ENCODE results near the gene PLEKHN1. TPM values are rescaled to one million over a fixed set of nuclear protein-coding genes. Genes with fewer than 3 reads are reported as not detected.
A peak's percentile ranks its signal among the peaks of the same experiment; 100 is the strongest.

Gene PLEKHN1
- total RNA-seq, 1 donor, result 1.7 TPM

DNA sequence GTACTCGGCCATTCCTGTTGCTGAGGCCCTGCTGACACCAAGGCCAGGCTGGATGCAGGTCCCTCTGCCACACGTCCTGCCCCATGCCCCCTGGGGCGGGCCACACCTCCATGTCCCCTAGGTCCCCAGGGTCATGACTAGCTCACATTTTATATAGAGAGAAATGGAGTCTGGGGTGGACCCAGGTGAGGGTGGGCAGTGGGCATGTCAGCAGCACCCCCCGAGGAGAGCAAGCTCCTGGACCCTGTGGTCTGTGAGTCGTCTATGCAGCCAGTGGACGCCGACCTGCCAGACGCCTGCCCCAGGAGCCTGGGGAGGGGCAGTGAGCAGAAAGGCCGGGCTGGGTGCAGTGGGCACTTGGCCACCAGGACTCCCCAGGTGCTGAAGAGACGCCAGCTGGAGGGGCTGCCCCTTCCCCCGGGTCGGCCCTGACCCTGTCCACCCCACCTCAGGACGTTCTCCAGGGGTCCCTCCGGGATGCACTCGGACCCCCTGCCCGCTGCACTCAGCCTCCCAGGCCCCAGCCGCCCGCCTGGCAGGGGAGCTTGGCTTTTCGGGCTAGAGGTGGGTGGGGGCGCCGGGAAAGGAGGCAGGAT lies 26.7 kb upstream of the PLEKHN1 start:
- TF ChIP-seq, protein P1, sequence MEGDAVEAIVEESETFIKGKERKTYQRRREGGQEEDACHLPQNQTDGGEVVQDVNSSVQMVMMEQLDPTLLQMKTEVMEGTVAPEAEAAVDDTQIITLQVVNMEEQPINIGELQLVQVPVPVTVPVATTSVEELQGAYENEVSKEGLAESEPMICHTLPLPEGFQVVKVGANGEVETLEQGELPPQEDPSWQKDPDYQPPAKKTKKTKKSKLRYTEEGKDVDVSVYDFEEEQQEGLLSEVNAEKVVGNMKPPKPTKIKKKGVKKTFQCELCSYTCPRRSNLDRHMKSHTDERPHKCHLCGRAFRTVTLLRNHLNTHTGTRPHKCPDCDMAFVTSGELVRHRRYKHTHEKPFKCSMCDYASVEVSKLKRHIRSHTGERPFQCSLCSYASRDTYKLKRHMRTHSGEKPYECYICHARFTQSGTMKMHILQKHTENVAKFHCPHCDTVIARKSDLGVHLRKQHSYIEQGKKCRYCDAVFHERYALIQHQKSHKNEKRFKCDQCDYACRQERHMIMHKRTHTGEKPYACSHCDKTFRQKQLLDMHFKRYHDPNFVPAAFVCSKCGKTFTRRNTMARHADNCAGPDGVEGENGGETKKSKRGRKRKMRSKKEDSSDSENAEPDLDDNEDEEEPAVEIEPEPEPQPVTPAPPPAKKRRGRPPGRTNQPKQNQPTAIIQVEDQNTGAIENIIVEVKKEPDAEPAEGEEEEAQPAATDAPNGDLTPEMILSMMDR (IDR thresholded peaks at IDR 0.05; ENCODE audit: insufficient read depth, low read depth, low read length), result no peak

DNA sequence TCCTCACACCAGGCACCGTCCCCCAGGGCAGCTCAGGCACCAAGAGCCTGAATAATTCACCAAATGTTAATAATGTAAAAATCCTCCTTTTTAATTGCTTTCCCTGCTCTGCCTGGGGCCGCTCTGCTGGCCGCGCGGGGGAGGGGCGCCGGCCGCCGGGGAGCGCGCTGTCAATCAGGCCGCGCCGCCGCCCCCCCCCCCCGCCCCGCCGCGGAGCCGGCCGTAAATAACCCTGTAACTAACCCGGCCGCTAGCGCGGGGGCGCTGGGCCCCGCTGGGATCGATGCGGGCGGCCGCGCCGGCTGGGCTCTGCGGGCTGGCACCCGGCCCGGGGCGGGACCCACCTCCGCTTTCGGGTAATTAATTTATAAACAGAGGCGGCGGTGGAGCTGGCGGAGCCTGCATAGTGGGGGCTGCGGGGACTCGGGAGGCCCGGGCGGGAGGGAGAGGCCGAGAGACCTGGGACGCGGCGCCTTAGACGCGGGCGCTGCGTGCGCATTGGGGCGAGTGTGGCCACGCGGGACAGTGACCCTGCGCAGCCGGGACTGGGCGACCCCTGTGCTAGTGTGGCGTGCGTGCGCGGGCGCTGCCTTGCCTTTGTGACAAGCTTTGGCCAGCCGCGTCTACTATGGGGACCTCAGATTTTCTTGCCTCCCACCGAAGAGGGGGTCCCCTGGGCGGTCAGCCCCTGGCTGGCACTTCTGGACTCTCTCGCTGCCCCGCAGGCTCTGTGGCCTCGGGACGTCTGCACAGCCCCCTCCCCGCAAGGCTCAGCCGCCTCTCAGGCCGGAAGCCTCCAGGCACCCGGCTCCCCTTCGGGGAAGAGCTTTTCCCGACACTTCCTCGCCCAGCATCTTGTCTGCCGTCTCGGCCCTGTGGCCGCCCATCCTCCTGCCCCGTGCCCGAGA lies 25.9 kb upstream of the PLEKHN1 start:
- H3K4me3 ChIP-seq (ENCODE audit: low read depth, low read length), result peak overlapping the region; percentile 55
- DNase-seq (ENCODE audit: low read depth), result peak; percentile 73
- TF ChIP-seq, protein P1 (IDR thresholded peaks at IDR 0.05; ENCODE audit: insufficient read depth, low read depth, low read length), result no peak

More for the DNA sequence above, 26.7 kb upstream of the PLEKHN1 start:
- DNase-seq (ENCODE audit: low read depth), result no peak
- no peak overlapping the region for H3K4me3 ChIP-seq (ENCODE audit: low read depth, low read length)

DNA sequence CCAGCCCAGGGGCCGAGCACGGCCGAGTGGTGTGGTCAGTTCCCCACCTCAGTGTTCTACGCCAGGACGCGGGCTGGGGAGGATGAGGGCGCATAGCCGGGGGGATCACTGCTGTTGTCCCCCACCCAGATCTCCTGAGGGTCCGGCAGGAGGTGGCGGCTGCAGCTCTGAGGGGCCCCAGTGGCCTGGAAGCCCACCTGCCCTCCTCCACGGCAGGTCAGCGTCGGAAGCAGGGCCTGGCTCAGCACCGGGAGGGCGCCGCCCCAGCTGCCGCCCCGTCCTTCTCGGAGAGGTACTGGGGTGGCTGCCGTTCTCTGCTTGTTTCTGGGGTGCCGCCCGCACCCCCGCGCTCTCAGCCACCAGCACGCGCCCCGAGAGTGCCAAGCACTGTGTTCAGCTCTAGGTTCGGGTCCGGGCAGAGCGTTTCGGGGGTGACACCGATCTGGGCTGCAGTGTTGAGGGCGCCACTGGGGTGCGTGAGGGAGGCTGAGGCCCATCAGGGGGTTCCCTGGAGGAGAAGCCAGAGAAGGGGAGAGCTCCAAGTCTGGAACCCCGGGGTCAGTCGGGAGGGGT lies 25.2 kb upstream of the PLEKHN1 start:
- no peak for DNase-seq (ENCODE audit: low read depth)
- H3K4me3 ChIP-seq (ENCODE audit: low read depth, low read length), result peak overlapping the region; percentile 55
- TF ChIP-seq, protein P1 (IDR thresholded peaks at IDR 0.05; ENCODE audit: insufficient read depth, low read depth, low read length), result no peak

DNA sequence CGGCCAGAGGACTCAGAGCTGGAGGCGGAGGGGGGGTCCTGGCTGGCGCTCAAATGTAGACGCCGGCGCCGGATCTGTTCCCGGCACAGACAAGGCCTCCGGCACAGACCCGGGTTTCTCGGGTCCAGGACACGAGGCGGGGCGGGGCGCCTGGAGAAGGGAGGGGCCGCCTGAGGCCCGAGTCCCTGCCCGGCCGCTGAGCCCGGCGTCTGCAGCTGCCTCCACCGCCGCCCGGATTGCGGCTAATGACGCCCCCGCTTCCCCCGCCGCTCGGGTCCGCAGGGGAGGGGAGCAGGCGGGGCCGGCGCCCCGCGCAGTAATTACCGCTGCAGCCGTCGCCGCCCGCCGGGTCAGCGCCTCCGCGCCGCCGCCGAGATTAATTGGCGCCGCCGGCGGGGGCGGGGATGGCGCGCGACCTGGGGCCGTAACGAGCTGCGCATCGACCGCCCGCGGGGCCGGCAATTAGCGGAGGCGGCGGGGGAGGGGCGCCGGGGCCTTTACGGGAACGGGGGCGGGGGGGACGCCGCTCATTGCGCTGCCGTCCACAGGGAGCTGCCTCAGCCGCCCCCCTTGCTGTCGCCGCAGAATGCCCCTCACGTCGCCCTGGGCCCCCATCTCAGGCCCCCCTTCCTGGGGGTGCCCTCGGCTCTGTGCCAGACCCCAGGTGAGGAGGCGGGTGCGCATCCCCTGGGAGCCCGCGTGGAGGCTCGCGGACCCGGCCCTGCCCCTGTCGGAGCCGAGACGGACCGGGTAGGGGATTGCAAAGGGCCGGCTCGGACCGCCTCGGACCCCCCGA lies 24.5 kb upstream of the PLEKHN1 start:
- TF ChIP-seq, protein P1 (IDR thresholded peaks at IDR 0.05; ENCODE audit: insufficient read depth, low read depth, low read length), result no peak
- H3K4me3 ChIP-seq (ENCODE audit: low read depth, low read length), result peak overlapping the region; percentile 55
- DNase-seq (ENCODE audit: low read depth), result peak; percentile 74

DNA sequence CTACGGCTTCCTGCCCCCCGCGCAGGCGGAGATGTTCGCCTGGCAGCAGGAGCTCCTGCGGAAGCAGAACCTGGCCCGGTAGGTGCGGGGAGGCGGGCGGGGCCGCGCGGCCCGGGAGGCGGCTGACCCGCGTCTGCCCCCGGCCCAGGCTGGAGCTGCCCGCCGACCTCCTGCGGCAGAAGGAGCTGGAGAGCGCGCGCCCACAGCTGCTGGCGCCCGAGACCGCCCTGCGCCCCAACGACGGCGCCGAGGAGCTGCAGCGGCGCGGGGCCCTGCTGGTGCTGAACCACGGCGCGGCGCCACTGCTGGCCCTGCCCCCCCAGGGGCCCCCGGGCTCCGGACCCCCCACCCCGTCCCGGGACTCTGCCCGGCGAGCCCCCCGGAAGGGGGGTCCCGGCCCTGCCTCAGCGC lies 23.9 kb upstream of the PLEKHN1 start:
- H3K4me3 ChIP-seq (ENCODE audit: low read depth, low read length), result peak overlapping the region; percentile 55
- DNase-seq (ENCODE audit: low read depth), result no peak
- TF ChIP-seq, protein P1 (IDR thresholded peaks at IDR 0.05; ENCODE audit: insufficient read depth, low read depth, low read length), result no peak

DNA sequence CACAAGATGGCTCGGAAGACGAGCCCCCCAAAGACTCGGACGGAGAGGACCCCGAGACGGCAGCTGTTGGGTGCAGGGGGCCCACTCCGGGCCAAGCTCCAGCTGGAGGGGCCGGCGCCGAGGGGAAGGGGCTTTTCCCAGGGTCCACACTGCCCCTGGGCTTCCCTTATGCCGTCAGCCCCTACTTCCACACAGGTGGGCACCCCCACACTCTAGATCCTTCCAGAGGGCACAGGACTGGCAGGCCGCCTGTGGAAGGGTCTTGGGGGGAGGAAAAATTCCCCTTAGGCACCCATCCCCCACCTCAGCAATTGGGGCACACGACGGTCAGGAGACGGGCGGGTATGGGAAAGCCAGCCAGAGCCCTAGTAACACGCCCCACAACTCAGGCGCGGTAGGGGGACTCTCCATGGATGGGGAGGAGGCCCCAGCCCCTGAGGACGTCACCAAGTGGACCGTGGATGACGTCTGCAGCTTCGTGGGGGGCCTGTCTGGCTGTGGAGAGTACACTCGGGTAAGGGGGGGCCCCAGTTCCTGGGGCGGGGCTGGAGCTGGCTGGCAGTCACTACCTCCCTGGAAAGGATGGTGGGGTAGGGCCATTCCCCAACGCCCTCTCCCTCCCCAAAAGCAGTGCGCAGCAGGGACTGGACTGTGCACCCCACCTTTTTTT lies 23.3 kb upstream of the PLEKHN1 start:
- H3K4me3 ChIP-seq (ENCODE audit: low read depth, low read length), result peak overlapping the region; percentile 55
- DNase-seq (ENCODE audit: low read depth), result peak; percentile 72
- TF ChIP-seq, protein P1 (IDR thresholded peaks at IDR 0.05; ENCODE audit: insufficient read depth, low read depth, low read length), result no peak

Measured in fibroblast of villous mesenchyme (primary cell).